ENCODE results near the gene IL4I1.

IL4I1 gene

DNA sequence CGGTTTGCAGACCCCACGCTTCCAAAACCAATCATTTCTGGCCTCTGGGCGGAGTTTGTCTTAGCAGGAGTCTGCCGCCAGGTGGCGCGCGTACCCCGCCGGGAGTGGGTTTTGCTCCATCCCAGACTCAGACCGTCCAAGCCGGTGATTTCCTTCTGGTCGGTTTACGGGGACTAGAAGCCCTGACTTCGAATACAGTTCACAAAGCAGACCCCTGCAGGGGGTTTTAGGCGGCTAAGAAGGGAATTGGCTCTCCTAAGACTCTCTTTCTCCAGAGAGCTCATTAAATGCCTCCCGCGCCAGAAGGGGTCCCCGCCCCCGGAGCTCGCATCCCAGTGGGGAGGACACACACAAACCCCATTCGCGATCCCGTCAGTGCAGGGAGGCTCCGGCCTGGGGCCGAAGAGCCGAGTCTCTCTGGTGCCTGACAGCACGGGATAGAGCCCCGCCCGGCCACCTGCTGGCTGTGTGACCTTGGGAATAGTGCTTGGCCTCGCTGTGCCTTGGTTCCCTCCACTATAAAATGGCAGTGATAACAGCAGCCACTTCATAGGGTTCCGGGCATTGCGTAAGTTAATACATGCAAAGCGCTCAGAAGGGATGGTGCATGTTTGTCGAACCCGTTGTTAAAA is 41.2 kb upstream of the IL4I1 start:
- Histone ChIP-seq H3K4me3 (ENCODE audit: low read length) (peak overlapping the region; percentile 36; the same call in 1 of the 2 replicates), H3K27me3 (replicated peaks; ENCODE audit: insufficient read depth, low read length) (0 out of 2 replicates have a peak, but pooled peaks cover 5% of the 10 kb centered on the region), H3K79me2 (ENCODE audit: low read length) (no peaks in the 10 kb centered on the region), H4K20me1 (ENCODE audit: insufficient read depth, low read length) (no peaks in the 10 kb centered on the region), H3K9ac (ENCODE audit: low read length) (no peak overlapping the region), H3K4me2 (ENCODE audit: low read depth, low read length) (peak overlapping the region; percentile 95), H2AFZ (ENCODE audit: low read length) (peak overlapping the region; percentile 68; the same call in 1 of the 2 replicates), H3K36me3 (replicated peaks; ENCODE audit: insufficient read depth, low read length) (no peaks in the 10 kb centered on the region), H3K27ac (ENCODE audit: low read length) (no peak overlapping the region), H3K9me3 (replicated peaks; ENCODE audit: insufficient read depth, low read length) (no peaks in the 10 kb centered on the region), H3K4me1 (ENCODE audit: low read length) (no peaks in the 10 kb centered on the region), H3K9me2 (replicated peaks; ENCODE audit: insufficient read depth, low read length) (no peaks in the 10 kb centered on the region), H3F3A (ENCODE audit: insufficient read depth, low read length) (no peaks in the 10 kb centered on the region)
- peak; percentile 66 for DNase-seq
- no peak for TF ChIP-seq EZH2phosphoT487 (IDR thresholded peaks at IDR 0.05; ENCODE audit: low read length)
- TF ChIP-seq, protein P1, sequence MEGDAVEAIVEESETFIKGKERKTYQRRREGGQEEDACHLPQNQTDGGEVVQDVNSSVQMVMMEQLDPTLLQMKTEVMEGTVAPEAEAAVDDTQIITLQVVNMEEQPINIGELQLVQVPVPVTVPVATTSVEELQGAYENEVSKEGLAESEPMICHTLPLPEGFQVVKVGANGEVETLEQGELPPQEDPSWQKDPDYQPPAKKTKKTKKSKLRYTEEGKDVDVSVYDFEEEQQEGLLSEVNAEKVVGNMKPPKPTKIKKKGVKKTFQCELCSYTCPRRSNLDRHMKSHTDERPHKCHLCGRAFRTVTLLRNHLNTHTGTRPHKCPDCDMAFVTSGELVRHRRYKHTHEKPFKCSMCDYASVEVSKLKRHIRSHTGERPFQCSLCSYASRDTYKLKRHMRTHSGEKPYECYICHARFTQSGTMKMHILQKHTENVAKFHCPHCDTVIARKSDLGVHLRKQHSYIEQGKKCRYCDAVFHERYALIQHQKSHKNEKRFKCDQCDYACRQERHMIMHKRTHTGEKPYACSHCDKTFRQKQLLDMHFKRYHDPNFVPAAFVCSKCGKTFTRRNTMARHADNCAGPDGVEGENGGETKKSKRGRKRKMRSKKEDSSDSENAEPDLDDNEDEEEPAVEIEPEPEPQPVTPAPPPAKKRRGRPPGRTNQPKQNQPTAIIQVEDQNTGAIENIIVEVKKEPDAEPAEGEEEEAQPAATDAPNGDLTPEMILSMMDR (IDR thresholded peaks at IDR 0.05; ENCODE audit: low read length): peak; percentile 95

DNA sequence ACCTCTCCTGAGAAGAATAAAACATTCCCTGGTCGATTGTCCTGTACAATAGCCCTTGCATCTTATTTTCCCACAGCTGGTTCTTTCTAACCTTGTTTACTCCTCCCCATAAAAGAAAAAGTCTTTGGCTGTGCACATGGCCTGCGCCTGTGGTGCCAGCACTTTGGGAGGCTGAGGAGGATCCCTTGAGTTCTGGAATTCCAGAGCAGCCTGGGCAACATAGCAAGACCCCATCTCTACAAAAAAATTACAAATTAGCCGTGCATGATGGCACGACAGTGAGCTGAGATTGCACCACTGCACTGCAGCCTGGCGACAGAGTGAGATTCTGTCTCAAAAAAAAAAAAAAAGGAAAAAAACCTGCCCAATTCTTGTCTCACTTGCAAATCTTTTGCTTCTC is 39.9 kb upstream of the IL4I1 start:
- Histone ChIP-seq H3K36me3 (replicated peaks; ENCODE audit: insufficient read depth, low read length) (no peaks in the 10 kb centered on the region), H3K9me3 (replicated peaks; ENCODE audit: insufficient read depth, low read length) (no peaks in the 10 kb centered on the region), H3K4me3 (ENCODE audit: low read length) (no peak overlapping the region), H2AFZ (ENCODE audit: low read length) (no peak overlapping the region), H4K20me1 (ENCODE audit: insufficient read depth, low read length) (no peaks in the 10 kb centered on the region), H3F3A (ENCODE audit: insufficient read depth, low read length) (no peaks in the 10 kb centered on the region), H3K9ac (ENCODE audit: low read length) (no peak overlapping the region), H3K79me2 (ENCODE audit: low read length) (no peaks in the 10 kb centered on the region), H3K9me2 (replicated peaks; ENCODE audit: insufficient read depth, low read length) (no peaks in the 10 kb centered on the region), H3K4me2 (ENCODE audit: low read depth, low read length) (no peak overlapping the region), H3K4me1 (ENCODE audit: low read length) (no peaks in the 10 kb centered on the region), H3K27me3 (replicated peaks; ENCODE audit: insufficient read depth, low read length) (no peaks in the 10 kb centered on the region), H3K27ac (ENCODE audit: low read length) (no peak overlapping the region)
- no peak for DNase-seq
- TF ChIP-seq EZH2phosphoT487 (IDR thresholded peaks at IDR 0.05; ENCODE audit: low read length): no peak
- no peak for TF ChIP-seq EZH2 (optimal IDR thresholded peaks at IDR 0.05; ENCODE audit: low read depth, low read length)
- TF ChIP-seq, protein P1 (IDR thresholded peaks at IDR 0.05; ENCODE audit: low read length): no peak

DNA sequence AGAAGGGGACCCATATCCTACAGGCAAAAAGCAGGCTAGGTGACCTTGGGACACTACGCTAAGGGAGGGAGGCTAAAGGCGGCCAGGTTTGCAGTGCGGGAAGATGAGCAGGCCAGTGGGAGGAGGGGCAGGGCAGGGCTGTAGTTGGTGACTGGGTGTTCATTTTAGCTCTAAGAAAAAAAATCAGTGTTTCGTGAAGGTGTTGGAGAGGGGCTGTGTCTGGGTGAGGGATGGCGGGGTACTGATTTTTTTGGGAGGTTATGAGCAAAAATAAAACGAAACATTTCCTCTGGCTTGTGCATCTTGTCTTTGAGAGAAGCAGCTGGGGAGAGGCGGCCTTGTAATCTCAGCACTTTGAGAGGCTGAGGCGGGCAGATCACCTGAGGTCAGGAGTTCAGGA is 37.0 kb upstream of the IL4I1 start:
- Histone ChIP-seq H3K4me1 (ENCODE audit: low read length) (peaks cover 6% of the 10 kb centered on the region; the same call in 1 of the 2 replicates), H4K20me1 (ENCODE audit: insufficient read depth, low read length) (no peaks in the 10 kb centered on the region)

More for the DNA sequence above, 37.0 kb upstream of the IL4I1 start:
- Histone ChIP-seq H3K9ac (ENCODE audit: low read length) (no peak overlapping the region), H3K27ac (ENCODE audit: low read length) (no peak overlapping the region), H3K9me3 (replicated peaks; ENCODE audit: insufficient read depth, low read length) (no peaks in the 10 kb centered on the region), H3F3A (ENCODE audit: insufficient read depth, low read length) (peaks cover 1% of the 10 kb centered on the region), H3K4me3 (ENCODE audit: low read length) (no peak overlapping the region), H3K79me2 (ENCODE audit: low read length) (peaks cover 7% of the 10 kb centered on the region), H2AFZ (ENCODE audit: low read length) (no peak overlapping the region), H3K27me3 (replicated peaks; ENCODE audit: insufficient read depth, low read length) (no peaks in the 10 kb centered on the region), H3K36me3 (replicated peaks; ENCODE audit: insufficient read depth, low read length) (no peaks in the 10 kb centered on the region), H3K9me2 (replicated peaks; ENCODE audit: insufficient read depth, low read length) (no peaks in the 10 kb centered on the region), H3K4me2 (ENCODE audit: low read depth, low read length) (no peak overlapping the region)
- DNase-seq: no peak
- TF ChIP-seq, protein P1 (IDR thresholded peaks at IDR 0.05; ENCODE audit: low read length): no peak
- TF ChIP-seq EZH2phosphoT487 (IDR thresholded peaks at IDR 0.05; ENCODE audit: low read length): no peak
